ENCODE measurements around the gene RAMP3. TPM values are rescaled to one million over a fixed set of nuclear protein-coding genes. Genes with fewer than 3 reads are reported as not detected.
"Not testable (repeated sequence)": the region's sequence is repeated elsewhere in the genome, so short reads cannot be mapped to it uniquely, and the experiment has no call there.

Gene RAMP3
- total RNA-seq, 1 experiment from 2014 or later, result not detected

GRCh38 chr7:45153233-45153632 is 4.4 kb upstream of the RAMP3 start:
- in situ Hi-C loops (cut with HindIII; ENCODE audit: low sequenced_read_pairs), result no loop called here
- DNase-seq (ENCODE audit: low spot score), result no peak

GRCh38 chr7:45153861-45154260 is 3.7 kb upstream of the RAMP3 start:
- DNase-seq (ENCODE audit: low spot score); in situ Hi-C loops (cut with HindIII; ENCODE audit: low sequenced_read_pairs): not testable (repeated sequence)

GRCh38 chr7:45155357-45155900 is 2.2 kb upstream of the RAMP3 start:
- in situ Hi-C loops (cut with HindIII; ENCODE audit: low sequenced_read_pairs), result no loop called here
- DNase-seq (ENCODE audit: low spot score), result no peak

- in situ Hi-C loops (cut with HindIII; ENCODE audit: low sequenced_read_pairs), result no loop called here
Measured at GRCh38 chr7:45155941-45156340, 1.6 kb upstream of the RAMP3 start.

GRCh38 chr7:45156516-45157272 is 897 bp upstream of the RAMP3 start:
- no peak for DNase-seq (ENCODE audit: low spot score)

More at GRCh38 chr7:45155941-45156340, 1.6 kb upstream of the RAMP3 start:
- no peak for DNase-seq (ENCODE audit: low spot score)

GRCh38 chr7:45157286-45157652 is 322 bp upstream of the RAMP3 start:
- in situ Hi-C loops (cut with HindIII; ENCODE audit: low sequenced_read_pairs), result no loop called here
- no peak for DNase-seq (ENCODE audit: low spot score)

More at GRCh38 chr7:45156516-45157272, 897 bp upstream of the RAMP3 start:
- in situ Hi-C loops (cut with HindIII; ENCODE audit: low sequenced_read_pairs), result no loop called here

- in situ Hi-C loops (cut with HindIII; ENCODE audit: low sequenced_read_pairs), result no loop called here
- DNase-seq (ENCODE audit: low spot score), result no peak
Measured at GRCh38 chr7:45158471-45158870, 880 bp downstream of the RAMP3 start.

GRCh38 chr7:45159296-45159695 is 1.7 kb downstream of the RAMP3 start:
- in situ Hi-C loops (cut with HindIII; ENCODE audit: low sequenced_read_pairs), result no loop called here
- DNase-seq (ENCODE audit: low spot score), result no peak

- DNase-seq (ENCODE audit: low spot score), result no peak
- in situ Hi-C loops (cut with HindIII; ENCODE audit: low sequenced_read_pairs), result no loop called here
Measured at GRCh38 chr7:45160417-45160881, 2.9 kb downstream of the RAMP3 start.

- DNase-seq (ENCODE audit: low spot score), result no peak
- in situ Hi-C loops (cut with HindIII; ENCODE audit: low sequenced_read_pairs), result no loop called here
Measured at GRCh38 chr7:45161138-45161537, 3.5 kb downstream of the RAMP3 start.

GRCh38 chr7:45161842-45162241 is 4.3 kb downstream of the RAMP3 start:
- DNase-seq (ENCODE audit: low spot score), result no peak
- in situ Hi-C loops (cut with HindIII; ENCODE audit: low sequenced_read_pairs), result no loop called here

- in situ Hi-C loops (cut with HindIII; ENCODE audit: low sequenced_read_pairs), result no loop called here
- no peak for DNase-seq (ENCODE audit: low spot score)
Measured at GRCh38 chr7:45162311-45162845, 4.8 kb downstream of the RAMP3 start.

- in situ Hi-C loops (cut with HindIII; ENCODE audit: low sequenced_read_pairs), result no loop called here
- DNase-seq (ENCODE audit: low spot score), result no peak
Measured at GRCh38 chr7:45162943-45163691, 5.5 kb downstream of the RAMP3 start.

GRCh38 chr7:45163692-45164052 is 6.1 kb downstream of the RAMP3 start:
- no peak for DNase-seq (ENCODE audit: low spot score)
- in situ Hi-C loops (cut with HindIII; ENCODE audit: low sequenced_read_pairs), result no loop called here

- DNase-seq (ENCODE audit: low spot score); in situ Hi-C loops (cut with HindIII; ENCODE audit: low sequenced_read_pairs): not testable (repeated sequence)
Measured at GRCh38 chr7:45164271-45164670, 6.7 kb downstream of the RAMP3 start.

GRCh38 chr7:45165857-45166256 is 8.3 kb downstream of the RAMP3 start:
- in situ Hi-C loops (cut with HindIII; ENCODE audit: low sequenced_read_pairs), result no loop called here

GRCh38 chr7:45171946-45172345 is 14.4 kb downstream of the RAMP3 start:
- no peak for DNase-seq (ENCODE audit: low spot score)
- in situ Hi-C loops (cut with HindIII; ENCODE audit: low sequenced_read_pairs), result no loop called here

More at GRCh38 chr7:45165857-45166256, 8.3 kb downstream of the RAMP3 start:
- DNase-seq (ENCODE audit: low spot score), result no peak

- in situ Hi-C loops (cut with HindIII; ENCODE audit: low sequenced_read_pairs), result no loop called here
- DNase-seq (ENCODE audit: low spot score), result no peak
Measured at GRCh38 chr7:45173596-45174327, 16.2 kb downstream of the RAMP3 start.

GRCh38 chr7:45174328-45174610 is 16.7 kb downstream of the RAMP3 start:
- in situ Hi-C loops (cut with HindIII; ENCODE audit: low sequenced_read_pairs), result no loop called here
- no peak for DNase-seq (ENCODE audit: low spot score)
